T-helper 1 cell treated with Interleukin-12 subunit alpha and Interleukin-12 subunit beta and Interleukin-4 antibody, amounts not matched to agents 30 ng/mL and 1 ng/mL, for 36 hours (primary cell): ENCODE measurements around the gene PRPS1L1. TPM values are rescaled to one million over a fixed set of nuclear protein-coding genes. Genes with fewer than 3 reads are reported as not detected.

Experiments
- total RNA-seq: library from RNA; stranded (reverse); gene quantifications from 2 replicates; pipeline ENCODE4 v1.2.3, GENCODE V29; 2022

PRPS1L1 gene
- total RNA-seq, 1 donor from 2014 or later = not detected

Other genes starting within 250 kb of the PRPS1L1 start
- gene SNX13, start 87.4 kb downstream of the PRPS1L1 start, total RNA-seq = 26.1 and 30.1 TPM in 2 replicates